AG08396 (cell line): ENCODE data around the gene RPL13A.

Experiments used
- DNase-seq: peaks from one replicate; pipeline ENCODE4 v3.0.0; 2012; ENCODE audit warnings: low spot score, mixed read lengths

The RPL13A gene

GRCh38 chr19:49481020-49481683 lies 6.3 kb upstream of the RPL13A start:
- DNase-seq, result no peak

- DNase-seq, result no peak
These were observed 1.2 kb upstream of the RPL13A start for GRCh38 chr19:49486232-49486631.

- DNase-seq, result no peak
These were observed 615 bp upstream of the RPL13A start for GRCh38 chr19:49486710-49487276.

- no peak for DNase-seq
These were observed 846 bp downstream of the RPL13A start for GRCh38 chr19:49488046-49488862.

- no peak for DNase-seq
These were observed 1.6 kb downstream of the RPL13A start for GRCh38 chr19:49488863-49489537.

- no peak for DNase-seq
These were observed 2.3 kb downstream of the RPL13A start for GRCh38 chr19:49489601-49490167.

- no peak for DNase-seq
These were observed 3.0 kb downstream of the RPL13A start for GRCh38 chr19:49490287-49491029.

GRCh38 chr19:49491030-49491803 lies 3.8 kb downstream of the RPL13A start:
- DNase-seq, result no peak

GRCh38 chr19:49491804-49492572 lies 4.6 kb downstream of the RPL13A start:
- no peak for DNase-seq

- no peak for DNase-seq
These were observed 5.4 kb downstream of the RPL13A start for GRCh38 chr19:49492573-49493405.

- no peak for DNase-seq
These were observed 9.2 kb downstream of the RPL13A start for GRCh38 chr19:49496574-49497008.

- peak; percentile 70 for DNase-seq
These were observed 9.8 kb downstream of the RPL13A start for GRCh38 chr19:49497047-49497788.

GRCh38 chr19:49497789-49498103 lies 10.3 kb downstream of the RPL13A start:
- DNase-seq, result no peak

- DNase-seq, result no peak
These were observed 11.1 kb downstream of the RPL13A start for GRCh38 chr19:49498475-49498874.

- DNase-seq, result no peak
These were observed 11.7 kb downstream of the RPL13A start for GRCh38 chr19:49499030-49499670.

- peak; percentile 58 for DNase-seq
These were observed 15.6 kb downstream of the RPL13A start for GRCh38 chr19:49502866-49503581.

GRCh38 chr19:49503582-49503962 lies 16.2 kb downstream of the RPL13A start:
- DNase-seq, result no peak
